H1 (cell line): ENCODE data around the gene POLR3F. TPM values are rescaled to one million over a fixed set of nuclear protein-coding genes. Genes with fewer than 3 reads are reported as not detected.

Experiments used
- ASH2L ChIP-seq: fragments of 200-600, 300-600 bp; sonication (generic); IDR thresholded peaks from one replicate; pipeline ENCODE4 v1.7.1; 2017; ENCODE audit warnings: low read length
- BACH1 ChIP-seq: IDR thresholded peaks from 2 replicates; pipeline ENCODE4 v1.6.1; 2012; ENCODE audit warnings: low read length, improper control_type of control experiment
- CBX8 ChIP-seq: fragments of 300-800, 300-1000 bp; sonication (generic); IDR thresholded peaks from 2 replicates; pipeline ENCODE4 v1.7.1; 2016; ENCODE audit warnings: low read depth, low read length, borderline replicate concordance
- CTCF ChIP-seq, 3 experiments: IDR thresholded peaks; 1 replicate in 2 of 3; 2 replicates in 1 of 3; pipeline versions ENCODE4 v1.5.1 to v1.6.1; 2011; ENCODE audit warnings: low read length in 3 of 3, mild to moderate bottlenecking in 3 of 3, inconsistent platforms in 2 of 3, low read depth in 1 of 3, moderate library complexity in 1 of 3; ENCODE audit not compliant: insufficient read depth in 1 of 3; ENCODE audit errors: control extremely low read depth in 1 of 3
- EGR1 ChIP-seq: IDR thresholded peaks from 2 replicates; pipeline ENCODE4 v1.6.1; 2011; ENCODE audit warnings: low read depth, low read length, borderline replicate concordance
- FOSL1 ChIP-seq: IDR thresholded peaks from 2 replicates; pipeline ENCODE4 v1.6.1; 2011; ENCODE audit warnings: mild to moderate bottlenecking, low read depth, low read length, moderate library complexity; ENCODE audit not compliant: insufficient read depth
- HDAC2 ChIP-seq, 2 experiments: fragments of 300-600 bp in 1 of 2; sonication (generic) in 1 of 2; IDR thresholded peaks; 2 replicates each; pipeline ENCODE4 v1.6.1; 2011 to 2012; ENCODE audit warnings: low read depth in 2 of 2, low read length in 2 of 2, mild to moderate bottlenecking in 2 of 2, moderate library complexity in 2 of 2, borderline replicate concordance in 1 of 2, inconsistent platforms in 1 of 2
- HDAC6 ChIP-seq: IDR thresholded peaks from one replicate; pipeline ENCODE4 v1.7.1; 2012; ENCODE audit warnings: low read depth, mild to moderate bottlenecking, inconsistent platforms, low read length, moderate library complexity
- KDM1A ChIP-seq: fragments of 200-600, 300-600 bp; sonication (generic); IDR thresholded peaks from 2 replicates; pipeline ENCODE4 v1.7.1; 2016; ENCODE audit warnings: mild to moderate bottlenecking, low read length, borderline replicate concordance
- MAX ChIP-seq: IDR thresholded peaks from 2 replicates; pipeline ENCODE4 v1.6.1; 2012; ENCODE audit warnings: inconsistent platforms
- POLR2A ChIP-seq, 2 experiments: IDR thresholded peaks; 1 replicate in 1 of 2; 2 replicates in 1 of 2; pipeline ENCODE4 v1.6.1; 2011; ENCODE audit warnings: low read depth in 2 of 2, low read length in 2 of 2, mild to moderate bottlenecking in 2 of 2; ENCODE audit errors: control extremely low read depth in 1 of 2
- POLR2AphosphoS5 ChIP-seq: IDR thresholded peaks from 2 replicates; pipeline ENCODE4 v1.6.1; 2011; ENCODE audit warnings: low read depth, low read length
- SIX5 ChIP-seq: IDR thresholded peaks from 2 replicates; pipeline ENCODE4 v1.6.1; 2011; ENCODE audit warnings: mild to moderate bottlenecking, low read depth, low read length
- TAF1 ChIP-seq: IDR thresholded peaks from 2 replicates; pipeline ENCODE4 v1.6.1; 2011; ENCODE audit warnings: mild to moderate bottlenecking, low read depth, low read length
- TAF7 ChIP-seq: optimal IDR thresholded peaks from 2 replicates; pipeline ENCODE3; 2011; ENCODE audit warnings: low read depth, mild to moderate bottlenecking, inconsistent platforms, low read length, moderate library complexity, borderline replicate concordance
- TBP ChIP-seq: IDR thresholded peaks from 2 replicates; pipeline ENCODE4 v1.6.1; 2011; ENCODE audit warnings: low read depth, low read length, improper control_type of control experiment
- TCF12 ChIP-seq: IDR thresholded peaks from 2 replicates; pipeline ENCODE4 v1.6.1; 2011; ENCODE audit warnings: low read depth, mild to moderate bottlenecking, low read length
- USF2 ChIP-seq: IDR thresholded peaks from 2 replicates; pipeline ENCODE4 v1.6.1; 2011; ENCODE audit warnings: low read length, improper control_type of control experiment
- ZNF274 ChIP-seq: IDR thresholded peaks from 2 replicates; pipeline ENCODE4 v1.7.0; 2012; ENCODE audit warnings: low read length, borderline replicate concordance; ENCODE audit errors: extremely low read depth
- polyA plus RNA-seq, 7 experiments: library from polyadenylated mRNA; depleted of rRNA in 3 of 7; stranded (reverse) in 5 of 7; unstranded in 2 of 7; fragments of >200 nt in 5 of 7; fragments of 200-250 nt in 2 of 7; gene quantifications; 1 replicate in 5 of 7; 2 replicates in 1 of 7; 4 replicates in 1 of 7; pipeline versions ENCODE4 v1.2.1 to v1.2.3, GENCODE V29; 2011 to 2013; ENCODE audit warnings: missing spikeins in 2 of 7, mixed read lengths in 2 of 7
- total RNA-seq: library from RNA; stranded (reverse); fragmentation: NEBNext Ultra II Directional; extraction: Animal tissue kit (Norgen Biotek cat#: 25700); gene quantifications from 2 replicates; pipeline ENCODE4 v1.2.1, GENCODE V29; 2021

The POLR3F gene
- total and polyA plus RNA-seq, 2 of the 8 experiments (the other 6 are each of a cell fraction or from before 2014, with no cell fraction given): 5.7 to 14.0 TPM

GRCh38 chr20:18496740-18497592 is 29.8 kb downstream of the POLR3F start, which contains the start of gene RBBP9 (continued):
- TF ChIP-seq CTCF (IDR thresholded peaks at IDR 0.05; ENCODE audit: control extremely low read depth in 1 of 3, insufficient read depth in 1 of 3, low read depth in 1 of 3, low read length in 3 of 3) (no peak), POLR2A (IDR thresholded peaks at IDR 0.05; ENCODE audit: control extremely low read depth in 1 of 2, low read depth in 2 of 2, low read length in 2 of 2) (peak; percentile 75 to 84), TAF1 (peak; percentile 89), BACH1 (no peak), MAX (peak; percentile 12; the same call in 1 of the 2 replicates), POLR2AphosphoS5 (peak; percentile 84), ASH2L (peak; percentile 79), TCF12 (0 out of 2 replicates have a peak, but pooled peaks have one; percentile 42), HDAC6 (no peak), CBX8 (no peak), FOSL1 (no peak), KDM1A (no peak), HDAC2 (IDR thresholded peaks at IDR 0.05; ENCODE audit: borderline replicate concordance in 1 of 2, low read depth in 2 of 2, low read length in 2 of 2) (0 out of 4 replicates have a peak, but pooled peaks of 1 of the 2 experiments have one; percentile 35), TAF7 (peak; percentile 80), EGR1 (no peak), TBP (peak; percentile 74), USF2 (peak; percentile 18; the same call in 1 of the 2 replicates), SIX5 (peak; percentile 72), ZNF274 (no peak)
